HG02973 (cell line): ENCODE measurements around the gene MAMSTR.
A peak's percentile ranks its signal among the peaks of the same experiment; 100 is the strongest.
"Not testable (repeated sequence)": the region's sequence is repeated elsewhere in the genome, so short reads cannot be mapped to it uniquely, and the experiment has no call there.

Experiments
- ATAC-seq: cut with Tn5 transposase; IDR thresholded peaks from one replicate; pipeline ENCODE4 v1.9.1; 2021; ENCODE audit warnings: moderate library complexity; ENCODE audit not compliant: unreplicated experiment

MAMSTR gene

GRCh38 chr19:48720613-48721296, 1.2 kb upstream of the MAMSTR start:
- ATAC-seq = peak; percentile 75

- ATAC-seq = no peak
Observed at GRCh38 chr19:48720251-48720612, 707 bp upstream of the MAMSTR start.

- no peak for ATAC-seq
Observed at GRCh38 chr19:48718711-48719231, 754 bp downstream of the MAMSTR start.

- not testable (repeated sequence) for ATAC-seq
Observed at GRCh38 chr19:48718106-48718505, 1.4 kb downstream of the MAMSTR start.

- no peak for ATAC-seq
Observed at GRCh38 chr19:48716562-48717291, 2.8 kb downstream of the MAMSTR start.

GRCh38 chr19:48715681-48716171, 3.8 kb downstream of the MAMSTR start:
- ATAC-seq = no peak

- ATAC-seq = no peak
Observed at GRCh38 chr19:48714759-48715675, 4.5 kb downstream of the MAMSTR start.

DNA sequence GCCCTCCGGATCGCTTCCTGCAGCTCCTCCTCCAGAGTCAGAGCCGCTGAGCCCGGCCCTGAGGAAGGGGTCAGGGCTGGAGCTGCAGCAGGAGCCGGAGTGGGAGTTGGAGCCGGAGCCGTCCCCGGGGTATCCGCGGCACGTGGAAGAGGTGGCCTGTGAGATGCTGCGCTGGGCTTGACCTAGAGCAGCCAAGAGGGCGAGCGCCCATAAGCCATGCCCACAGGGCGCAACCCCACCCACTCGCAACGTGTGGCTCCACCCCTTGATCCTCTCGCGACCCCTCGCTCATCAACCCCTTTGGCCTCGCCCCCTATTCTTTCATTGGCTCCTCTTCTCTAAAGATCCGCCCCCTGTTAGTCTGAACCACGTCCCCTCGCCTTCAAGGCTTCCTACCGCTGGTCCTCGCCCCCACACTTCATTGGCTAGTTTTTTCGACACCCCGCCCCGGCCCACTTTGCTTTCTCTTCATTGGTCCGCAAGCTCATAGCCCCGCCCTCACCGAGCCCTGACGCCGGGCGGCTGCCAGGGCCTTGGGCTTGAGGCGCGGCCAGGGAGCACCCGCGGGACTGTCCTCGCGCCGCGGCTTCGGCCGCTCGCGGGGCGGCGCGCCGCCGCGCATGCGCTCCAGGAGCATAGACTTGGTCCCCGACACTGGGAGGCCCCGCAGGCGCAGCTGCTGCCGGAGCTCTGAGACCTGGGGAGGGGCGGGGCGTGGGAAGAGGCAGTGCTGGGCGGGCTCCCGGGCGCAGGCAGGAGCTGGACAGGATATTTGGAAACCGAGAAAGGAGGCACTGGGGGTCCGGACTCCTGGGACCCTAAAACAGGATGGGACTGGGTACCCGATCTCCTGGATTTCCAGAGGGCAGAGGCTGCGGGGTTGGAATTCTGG, 5.4 kb downstream of the MAMSTR start:
- ATAC-seq = peak; percentile 77

GRCh38 chr19:48713041-48713863, 6.3 kb downstream of the MAMSTR start:
- ATAC-seq = no peak

GRCh38 chr19:48711106-48711662, 8.3 kb downstream of the MAMSTR start:
- ATAC-seq = no peak

DNA sequence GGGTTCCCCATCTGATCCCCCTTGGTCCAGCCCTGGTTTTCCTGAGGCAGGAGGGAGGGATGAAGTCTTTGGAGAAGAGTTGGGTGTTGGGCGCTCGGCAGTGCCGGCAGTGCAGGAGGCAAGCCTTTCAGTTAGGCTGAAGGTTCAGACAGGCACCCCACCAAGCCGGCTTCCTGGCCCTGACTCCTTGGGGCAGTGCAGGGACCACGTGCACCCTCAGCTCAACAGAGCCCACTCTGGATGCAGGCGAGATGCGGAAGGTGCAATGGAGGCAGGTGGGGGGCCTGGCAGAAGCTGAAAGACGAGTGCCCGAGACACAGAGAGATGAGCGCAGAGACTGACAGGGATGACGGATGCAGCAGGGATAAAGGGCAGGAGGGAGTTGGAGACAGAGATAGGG, 11.1 kb downstream of the MAMSTR start:
- no peak for ATAC-seq

DNA sequence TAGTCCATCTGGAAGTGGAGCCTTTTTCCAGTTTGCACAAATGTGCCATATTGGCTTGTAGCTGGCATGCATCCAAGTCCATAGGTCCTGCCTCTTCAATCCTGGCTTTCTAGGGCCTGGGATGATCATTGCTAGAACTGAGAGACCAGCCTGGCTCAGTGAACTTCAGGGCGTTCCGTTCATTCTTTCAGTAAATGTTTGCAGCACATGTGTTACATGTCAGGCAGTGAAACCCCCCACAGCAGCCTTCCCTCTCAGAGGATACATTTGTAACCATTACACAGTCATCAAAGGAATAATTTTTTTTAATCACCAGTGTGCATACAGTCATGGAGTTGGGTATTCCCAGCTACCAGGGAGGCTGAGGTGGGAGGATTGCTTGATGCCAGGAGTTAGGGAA, 14.1 kb downstream of the MAMSTR start:
- ATAC-seq = no peak

- ATAC-seq = no peak
Observed at GRCh38 chr19:48703316-48703715, 16.2 kb downstream of the MAMSTR start.

DNA sequence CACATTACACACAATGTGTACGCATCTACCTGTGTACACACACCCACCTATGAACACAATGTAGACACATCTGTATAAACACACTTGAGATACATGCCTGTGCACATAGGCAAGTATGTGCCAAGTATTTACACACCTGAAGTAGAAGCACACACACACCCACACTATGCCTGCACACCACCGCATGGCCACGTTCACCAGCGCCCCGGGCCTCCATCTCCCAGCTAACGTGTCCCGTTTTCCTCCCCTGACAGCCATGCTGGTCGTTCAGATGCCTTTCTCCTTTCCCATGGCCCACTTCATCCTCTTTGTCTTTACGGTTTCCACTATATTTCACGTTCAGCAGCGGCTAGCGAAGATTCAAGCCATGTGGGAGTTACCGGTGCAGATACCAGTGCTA, 16.8 kb downstream of the MAMSTR start:
- no peak for ATAC-seq

DNA sequence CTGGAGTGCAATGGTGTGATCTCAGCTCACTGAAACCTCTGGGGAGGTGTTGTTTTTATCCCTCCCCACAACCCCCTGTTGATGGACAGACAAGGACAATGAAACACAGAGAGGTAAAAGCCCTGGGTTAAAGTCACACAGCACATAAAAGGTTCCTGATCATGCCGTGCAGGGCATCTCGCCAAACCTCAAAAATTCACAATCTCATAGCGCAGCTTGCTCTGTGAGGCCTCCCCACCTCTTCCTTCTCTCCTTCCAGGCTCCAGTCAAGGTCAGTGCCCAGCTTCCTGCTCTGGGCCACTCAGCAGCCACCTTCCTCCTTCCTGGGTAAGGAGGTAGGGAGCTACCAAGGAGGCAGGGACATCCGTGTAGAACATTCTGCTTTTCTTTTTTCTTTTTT, 21.5 kb downstream of the MAMSTR start:
- no peak for ATAC-seq

DNA sequence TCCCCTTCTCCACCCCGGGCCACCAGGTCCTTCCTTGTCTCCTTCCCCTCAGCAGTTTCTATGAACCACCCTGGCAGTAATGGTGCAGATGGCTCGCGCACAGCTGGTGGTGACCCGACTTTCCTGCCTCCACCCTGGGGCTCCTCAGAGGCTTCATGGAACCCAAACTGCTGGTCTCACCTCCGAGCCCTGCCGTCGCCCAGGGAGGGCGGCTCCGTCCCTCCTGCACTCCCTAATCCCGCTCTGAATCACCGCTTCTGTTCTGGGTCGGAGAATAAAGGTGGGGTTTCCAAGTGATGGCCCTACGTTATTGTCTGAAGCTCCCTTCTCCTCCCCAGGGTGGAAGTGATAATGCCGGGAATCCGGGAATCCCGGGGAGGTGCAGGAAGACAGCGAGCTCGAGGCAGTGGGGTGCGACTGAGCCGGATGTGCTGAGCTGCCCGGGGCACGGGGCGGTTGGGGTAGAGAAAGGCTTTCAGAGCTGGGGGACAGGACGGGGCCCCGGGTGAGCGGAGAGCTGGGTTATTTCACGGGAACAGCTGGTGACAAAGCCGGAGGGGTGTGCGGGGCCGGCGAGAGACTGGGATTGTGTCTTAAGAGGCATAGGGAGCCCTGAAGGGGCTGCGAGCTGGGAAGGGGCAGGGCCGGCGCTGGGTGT, 23.0 kb downstream of the MAMSTR start:
- ATAC-seq = no peak

DNA sequence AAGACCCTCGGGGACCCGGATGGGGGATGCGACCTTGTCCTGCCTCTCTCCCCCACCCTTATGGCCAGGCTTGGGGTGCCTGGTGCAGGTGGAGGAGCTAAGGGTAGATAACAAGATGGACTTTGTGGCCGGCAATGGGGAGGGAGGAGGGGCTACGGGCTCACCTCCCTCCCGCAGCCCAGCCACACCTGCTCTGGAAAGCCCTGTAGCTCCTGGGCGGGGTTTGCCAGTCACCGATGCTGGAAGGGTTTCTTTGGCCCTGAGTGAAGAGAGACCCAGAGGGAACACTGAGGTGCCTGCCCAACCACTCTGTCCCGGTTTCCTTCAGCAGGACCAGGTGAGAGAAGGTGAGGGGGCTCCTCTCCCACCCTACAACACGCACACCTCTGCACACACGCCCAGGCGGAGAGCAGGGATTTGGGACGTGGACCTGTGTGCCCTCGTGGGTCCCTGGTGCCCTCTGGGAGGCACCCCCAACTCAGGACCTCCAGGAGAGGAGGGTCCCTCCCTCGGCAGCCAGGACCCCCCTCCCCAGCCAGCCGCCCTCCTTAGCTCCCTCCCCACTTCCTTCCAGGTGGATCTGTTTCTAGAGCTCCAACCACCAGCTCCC, 23.7 kb downstream of the MAMSTR start, which contains the start of gene FUT2:
Gene FUT2 (plus strand): TSS at position 229 of the 610 bp plus-strand sequence. CDS start 6,986 bp downstream, outside the sequence.
- no peak for ATAC-seq

- ATAC-seq = not testable (repeated sequence)
Observed at GRCh38 chr19:48693629-48694028, 25.9 kb downstream of the MAMSTR start.
